Thyroid gland (tissue), 4 donors: Measurements from ENCODE around the gene FAM13B. TPM values are rescaled to one million over a fixed set of nuclear protein-coding genes. Genes with fewer than 3 reads are reported as not detected.
"Not testable (repeated sequence)": the region's sequence is repeated elsewhere in the genome, so short reads cannot be mapped to it uniquely, and the experiment has no call there.

Experiments
- DNase-seq, 2 donors: peaks; one replicate each; pipeline ENCODE4 v3.0.0-alpha.2; 2019
- H3K27ac ChIP-seq, 3 donors: fragments of 200-600 bp; sonication (generic); 1 replicate in 2 of 3; 2 replicates in 1 of 3; pipeline ENCODE4 v1.5.1; 2016 to 2019; ENCODE audit warnings: mild to moderate bottlenecking in 1 of 3, moderate library complexity in 1 of 3
- H3K27me3 ChIP-seq: fragments of 200-600 bp; sonication (generic); one replicate; pipeline ENCODE4 v1.5.1; 2019
- H3K36me3 ChIP-seq, 2 donors: fragments of 200-600 bp; sonication (generic); one replicate each; pipeline ENCODE4 v1.5.1; 2016 to 2019
- H3K4me1 ChIP-seq, 2 donors: fragments of 200-600 bp; sonication (generic); one replicate each; pipeline ENCODE4 v1.5.1; 2017 to 2019
- H3K4me3 ChIP-seq, 3 donors: fragments of 200-600 bp; sonication (generic); replicated peaks in 1 of 3; 1 replicate in 2 of 3; 2 replicates in 1 of 3; pipeline ENCODE4 v1.5.1; 2016; ENCODE audit warnings: mild to moderate bottlenecking in 1 of 3
- H3K9me3 ChIP-seq: fragments of 200-600 bp; sonication (generic); one replicate; pipeline ENCODE4 v1.5.1; 2017
- CTCF ChIP-seq, 6 experiments: fragments of 200-600 bp in 3 of 6; fragments of 450-650 bp in 3 of 6; sonication (generic) in 3 of 6; IDR thresholded peaks; one replicate each; pipeline ENCODE4 v1.5.1; 2016 to 2019; ENCODE audit warnings: antibody characterized with exemption in 6 of 6, mild to moderate bottlenecking in 2 of 6, inconsistent platforms in 1 of 6, moderate library complexity in 1 of 6
- POLR2A ChIP-seq, 2 donors: fragments of 450-650 bp; IDR thresholded peaks; one replicate each; pipeline ENCODE4 v1.6.1; 2017; ENCODE audit warnings: antibody characterized with exemption in 2 of 2, mild to moderate bottlenecking in 2 of 2, moderate library complexity in 1 of 2
- WGBS, 2 donors: methylation state at CpG; one replicate each; pipeline ENCODE4 v1.1.5; 2017; 5-methylcytosine and 5-hydroxymethylcytosine counted together
- intact Hi-C: fragments of 100-400 bp; cut with DNase I; formaldehyde crosslinking; loops from one replicate; pipeline ENCODE4 v1.15.1; 2023
- total RNA-seq, 4 donors: library from RNA; depleted of rRNA; stranded (reverse); fragments of >200 nt; gene quantifications; one replicate each; pipeline ENCODE4 v1.2.3, GENCODE V29; 2016

Gene FAM13B
- total RNA-seq, 4 donors from 2014 or later, result 40.1 to 72.0 (median 49.5) TPM

- intact Hi-C loops, result no loop called here
- TF ChIP-seq CTCF (IDR thresholded peaks at IDR 0.05), result no peak
- no peak for TF ChIP-seq POLR2A (IDR thresholded peaks at IDR 0.05)
- 96 to 100% methylated on average over 1 of the region's 1 CpG for WGBS, 2 donors
- DNase-seq, result no peak
- no peaks in the 10 kb centered on the region for H3K9me3 ChIP-seq
- no peak overlapping the region for H3K4me3 ChIP-seq
- H3K36me3 ChIP-seq, result peaks cover 46 to 47% of the 10 kb centered on the region in 2 donors
- H3K27me3 ChIP-seq, result no peaks in the 10 kb centered on the region
- H3K4me1 ChIP-seq, result no peaks in the 10 kb centered on the region
- no peak overlapping the region for H3K27ac ChIP-seq
Observed at GRCh38 chr5:137945825-137946224, 87.1 kb downstream of the FAM13B start.

- H3K4me1 ChIP-seq, H3K27me3 ChIP-seq, DNase-seq, H3K27ac ChIP-seq, H3K9me3 ChIP-seq, H3K4me3 ChIP-seq, intact Hi-C loops: not testable (repeated sequence)
- peaks cover 55 to 57% of the 10 kb centered on the region in 2 donors for H3K36me3 ChIP-seq
- WGBS, 2 donors, result 98 to 99% methylated on average over 4 of the region's 4 CpGs
Observed at GRCh38 chr5:137944280-137944679, 88.6 kb downstream of the FAM13B start.

DNA sequence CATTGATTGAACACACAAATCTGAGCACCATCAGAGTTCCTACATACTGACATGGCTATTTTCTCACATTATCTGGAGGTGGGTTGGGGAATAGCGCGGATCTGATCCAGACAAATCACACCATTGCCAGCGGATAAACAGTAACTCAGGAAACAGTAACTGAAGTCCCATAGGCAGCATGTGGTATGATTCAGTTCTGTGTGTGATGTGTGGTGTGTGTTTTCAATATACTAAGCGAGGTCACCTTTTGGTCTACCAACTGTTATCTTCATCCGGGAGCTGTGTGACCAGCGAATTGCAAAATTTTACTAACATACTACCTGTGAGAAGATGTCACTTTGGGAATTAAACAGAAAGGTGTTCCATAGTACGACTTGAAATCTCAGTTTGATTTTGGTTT, 93.5 kb downstream of the FAM13B start:
- H3K4me3 ChIP-seq, result no peak overlapping the region
- intact Hi-C loops, result no loop called here
- 81 to 85% methylated on average over 7 of the region's 7 CpGs for WGBS, 2 donors
- peaks cover 31 to 48% of the 10 kb centered on the region in 2 donors for H3K36me3 ChIP-seq
- H3K27me3 ChIP-seq, result no peaks in the 10 kb centered on the region
- no peak for DNase-seq
- no peaks in the 10 kb centered on the region for H3K4me1 ChIP-seq
- no peaks in the 10 kb centered on the region for H3K9me3 ChIP-seq
- no peak for TF ChIP-seq CTCF (IDR thresholded peaks at IDR 0.05)
- H3K27ac ChIP-seq, result no peak overlapping the region

DNA sequence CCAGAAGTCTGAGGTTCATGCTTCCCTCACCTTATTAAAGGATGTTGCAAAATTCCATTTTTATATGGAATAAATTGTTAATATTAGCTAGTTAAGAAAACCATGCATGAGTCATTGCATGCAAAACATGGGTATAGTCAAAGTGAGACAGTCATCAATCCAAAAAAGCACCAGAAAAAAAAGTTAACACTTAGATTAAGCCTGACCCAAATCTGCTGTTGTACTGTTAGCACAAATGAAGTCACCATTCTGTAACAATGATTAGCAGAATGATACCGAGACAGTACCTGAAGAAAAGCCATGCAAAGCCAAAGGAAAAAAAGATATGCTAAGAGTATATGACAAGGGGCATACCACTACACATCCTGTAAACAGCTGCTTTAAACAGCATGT, 94.1 kb downstream of the FAM13B start:
- Histone ChIP-seq H3K27ac (no peak overlapping the region), H3K27me3 (no peaks in the 10 kb centered on the region), H3K9me3 (no peaks in the 10 kb centered on the region), H3K4me1 (no peaks in the 10 kb centered on the region), H3K4me3 (no peak overlapping the region), H3K36me3 (peaks cover 29 to 43% of the 10 kb centered on the region in 2 donors)
- no peak for DNase-seq
- intact Hi-C loops, result no loop called here
- TF ChIP-seq CTCF (IDR thresholded peaks at IDR 0.05), result no peak
- TF ChIP-seq POLR2A (IDR thresholded peaks at IDR 0.05), result no peak
- WGBS, 2 donors, result 86 to 100% methylated on average over 1 of the region's 1 CpG

GRCh38 chr5:137937994-137938750, 94.7 kb downstream of the FAM13B start:
- Histone ChIP-seq H3K27ac (no peak overlapping the region), H3K27me3 (no peaks in the 10 kb centered on the region), H3K36me3 (peaks cover 29 to 42% of the 10 kb centered on the region in 2 donors), H3K4me3 (no peak overlapping the region), H3K9me3 (no peaks in the 10 kb centered on the region), H3K4me1 (no peaks in the 10 kb centered on the region)
- WGBS, 2 donors, result 69 to 73% methylated on average over 1 of the region's 1 CpG
- intact Hi-C loops, result no loop called here
- TF ChIP-seq POLR2A (IDR thresholded peaks at IDR 0.05), result no peak
- no peak for TF ChIP-seq CTCF (IDR thresholded peaks at IDR 0.05)
- no peak for DNase-seq
